ENCODE results near the gene RGS11.
A peak's percentile ranks its signal among the peaks of the same experiment; 100 is the strongest.

RGS11 gene

GRCh38 chr16:228151-228851 lies 47.4 kb downstream of the RGS11 start:
- peak; percentile 12 for DNase-seq

DNA sequence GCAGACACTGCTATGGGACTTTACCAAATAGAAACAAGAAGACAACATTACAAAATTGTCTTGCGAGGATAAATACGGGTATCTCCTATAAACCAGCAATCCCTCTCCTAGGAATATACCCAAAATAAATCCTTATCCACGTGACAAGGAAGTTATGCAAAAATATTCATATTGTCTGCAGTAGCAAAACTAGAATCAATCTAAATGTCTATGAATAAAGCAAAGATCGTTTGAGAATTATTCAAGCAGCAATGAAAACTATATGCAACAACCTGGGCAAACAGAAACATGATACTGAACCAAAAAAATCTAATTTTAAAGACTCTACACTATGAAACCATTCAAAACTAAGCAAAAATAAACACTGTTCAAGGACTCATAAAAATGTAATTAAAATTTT lies 55.7 kb downstream of the RGS11 start:
- DNase-seq = no peak
